GM19467 (cell line): ENCODE results near the gene TMEM259.
"Not testable (repeated sequence)": the region's sequence is repeated elsewhere in the genome, so short reads cannot be mapped to it uniquely, and the experiment has no call there.

Experiments used
- ATAC-seq: cut with Tn5 transposase; IDR thresholded peaks from one replicate; pipeline ENCODE4 v1.9.1; 2021; ENCODE audit warnings: mild to moderate bottlenecking, moderate library complexity; ENCODE audit not compliant: unreplicated experiment

Gene TMEM259

DNA sequence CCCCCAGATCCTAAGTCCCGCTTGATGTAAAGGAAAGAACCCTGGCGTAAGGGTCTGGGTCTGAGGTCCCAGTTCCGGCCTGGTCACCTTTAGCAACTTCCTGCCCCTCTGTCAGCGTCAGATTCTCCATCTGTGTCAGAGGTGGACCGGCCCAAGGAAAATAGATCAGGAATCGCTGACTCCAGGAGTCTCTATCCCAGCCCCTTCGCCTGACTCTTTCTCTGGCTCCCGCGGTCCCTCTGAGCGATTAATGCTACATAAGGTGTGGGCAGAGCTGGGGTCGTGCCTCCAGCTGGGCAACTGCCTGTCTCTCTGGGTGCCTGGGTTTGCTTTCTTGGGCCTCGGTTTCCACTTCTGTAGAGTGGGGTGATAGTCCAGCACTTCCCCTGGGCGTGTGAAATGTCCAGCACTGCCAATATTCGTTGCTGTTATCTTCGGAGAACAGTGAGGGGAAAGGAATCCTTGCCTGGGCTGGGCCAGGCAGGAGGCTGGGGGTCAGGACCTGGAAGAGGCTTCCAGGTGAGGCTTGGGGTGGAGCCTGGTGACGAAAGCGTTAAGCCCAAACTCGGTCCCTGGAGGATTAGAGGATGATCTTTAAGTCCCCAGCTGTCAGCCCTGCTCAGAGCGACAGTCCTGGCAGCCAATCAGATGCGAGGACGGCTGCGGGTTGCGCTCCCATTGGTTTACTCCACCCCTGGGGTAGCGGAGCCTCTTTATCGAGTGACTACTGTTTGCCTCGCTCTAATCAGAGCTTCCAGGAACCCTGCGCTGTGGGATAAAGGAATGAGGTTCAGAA, 19.8 kb upstream of the TMEM259 start:
- no peak for ATAC-seq

DNA sequence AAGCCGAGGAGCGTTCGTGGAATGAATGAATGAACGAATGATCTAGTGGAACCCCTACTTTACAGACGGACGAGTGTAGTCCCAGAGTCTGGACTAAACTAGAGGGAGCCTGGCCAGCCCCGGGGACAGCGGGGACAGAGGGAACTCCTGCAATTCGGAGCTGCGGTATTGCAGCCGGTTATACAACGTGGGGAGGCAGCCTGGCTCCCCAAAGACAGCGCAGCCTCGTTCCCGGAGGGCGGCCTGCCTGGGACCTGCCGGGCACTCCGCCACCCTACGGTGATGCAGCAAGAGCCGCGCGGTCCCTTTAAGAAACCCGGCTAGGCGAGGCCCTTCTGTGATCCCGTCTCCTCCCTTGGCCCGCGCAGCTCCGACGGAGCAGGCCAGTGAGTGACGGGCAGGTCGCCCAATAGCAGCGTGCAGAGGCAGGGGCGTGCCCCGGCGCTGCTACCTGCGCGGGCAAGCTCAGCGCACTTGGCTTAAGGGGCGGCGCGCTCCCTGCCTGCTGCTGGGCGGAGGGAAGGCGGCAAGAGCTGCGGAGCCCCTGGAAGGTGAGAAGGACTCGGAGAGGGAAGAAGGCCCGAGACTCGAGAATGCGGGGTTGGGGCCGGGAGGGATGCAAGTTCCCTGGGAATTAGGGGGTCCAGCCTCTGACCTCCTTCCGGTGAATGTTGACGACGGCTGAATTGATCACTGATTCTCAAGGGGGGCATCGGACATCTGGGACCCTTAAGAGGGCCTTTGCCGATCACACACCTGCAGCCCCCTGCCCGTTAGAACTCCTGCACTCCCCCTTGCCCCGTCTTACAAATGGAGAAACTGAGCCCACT, 18.9 kb upstream of the TMEM259 start, which contains the start of gene ABCA7:
Gene ABCA7, plus strand, starts transcription at position 462 of the 830 bp plus-strand sequence. CDS start 1,255 bp downstream, outside the sequence.
- peak; percentile 72 for ATAC-seq

DNA sequence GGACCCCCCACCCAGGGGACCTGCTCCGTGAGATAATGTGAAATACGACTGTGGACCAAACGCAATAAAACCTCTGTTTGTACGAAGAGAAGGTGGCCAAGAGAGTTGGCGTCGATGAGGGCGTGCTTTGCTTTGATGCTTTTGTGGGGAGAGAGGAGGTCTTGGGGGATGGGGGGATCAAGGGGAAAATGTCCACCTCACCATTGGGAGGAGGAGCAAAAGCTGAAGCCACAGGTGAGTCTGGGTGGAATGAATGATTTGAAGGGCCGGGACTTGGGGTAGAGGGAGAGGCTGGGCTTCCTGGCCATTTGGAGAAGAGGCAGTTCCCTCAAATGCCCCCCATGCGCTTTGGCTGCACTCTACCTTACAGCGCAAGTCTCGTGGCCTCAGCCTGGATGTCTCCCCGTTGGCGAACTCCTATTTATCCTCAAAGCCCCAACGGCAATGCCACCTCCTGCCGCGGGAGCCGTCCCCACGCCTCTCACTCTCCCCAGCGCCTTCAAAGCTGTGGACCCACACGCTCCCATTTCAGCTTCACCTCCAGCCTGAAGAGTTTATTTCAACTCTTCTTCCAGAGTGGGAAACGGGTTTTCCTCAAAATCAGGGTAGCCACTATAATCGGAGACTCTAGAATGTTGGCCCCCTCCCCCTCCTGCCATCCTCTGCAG, 18.2 kb upstream of the TMEM259 start:
- no peak for ATAC-seq

DNA sequence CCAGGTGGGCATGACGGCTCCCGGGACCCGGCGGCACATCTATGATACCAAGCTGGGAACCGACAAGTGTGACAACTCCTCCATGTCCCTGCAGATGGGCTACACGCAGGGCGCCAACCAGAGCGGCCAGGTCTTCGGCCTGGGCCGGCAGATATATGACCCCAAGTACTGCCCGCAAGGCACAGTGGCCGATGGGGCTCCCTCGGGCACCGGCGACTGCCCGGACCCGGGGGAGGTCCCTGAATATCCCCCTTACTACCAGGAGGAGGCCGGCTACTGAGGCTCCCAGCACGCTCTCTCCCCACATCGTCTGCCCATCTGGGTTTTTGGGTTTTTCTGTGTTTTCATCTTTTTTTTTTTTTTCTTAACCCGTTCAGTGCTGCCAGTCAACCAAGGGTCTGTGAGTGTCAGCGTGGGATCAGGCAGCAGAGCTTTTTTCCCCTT, 16.7 kb upstream of the TMEM259 start:
- ATAC-seq = no peak

DNA sequence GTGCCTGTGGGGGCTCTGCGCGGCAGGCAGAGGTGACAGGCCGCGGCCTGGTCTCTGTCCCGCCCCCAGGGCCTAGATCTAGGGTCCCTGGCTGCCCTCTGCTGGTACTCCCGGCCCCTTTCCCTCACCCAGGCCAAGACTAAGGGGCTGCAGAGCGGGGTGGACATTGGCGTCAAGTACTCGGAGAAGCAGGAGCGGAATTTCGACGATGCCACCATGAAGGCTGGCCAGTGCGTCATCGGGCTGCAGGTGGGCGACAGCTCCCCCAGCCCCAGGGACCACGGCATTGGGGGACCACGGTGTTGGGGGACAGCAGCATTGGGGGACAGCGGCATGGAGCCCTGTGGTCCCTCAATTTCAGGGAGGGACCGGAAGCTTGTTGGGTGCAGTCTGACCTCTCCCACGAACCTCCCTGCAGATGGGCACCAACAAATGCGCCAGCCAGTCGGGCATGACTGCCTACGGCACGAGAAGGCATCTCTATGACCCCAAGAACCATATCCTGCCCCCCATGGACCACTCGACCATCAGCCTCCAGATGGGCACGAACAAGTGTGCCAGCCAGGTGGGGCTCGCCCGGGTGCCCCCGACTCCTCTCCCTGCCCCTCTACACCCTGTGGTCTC, 15.2 kb upstream of the TMEM259 start:
- no peak for ATAC-seq

DNA sequence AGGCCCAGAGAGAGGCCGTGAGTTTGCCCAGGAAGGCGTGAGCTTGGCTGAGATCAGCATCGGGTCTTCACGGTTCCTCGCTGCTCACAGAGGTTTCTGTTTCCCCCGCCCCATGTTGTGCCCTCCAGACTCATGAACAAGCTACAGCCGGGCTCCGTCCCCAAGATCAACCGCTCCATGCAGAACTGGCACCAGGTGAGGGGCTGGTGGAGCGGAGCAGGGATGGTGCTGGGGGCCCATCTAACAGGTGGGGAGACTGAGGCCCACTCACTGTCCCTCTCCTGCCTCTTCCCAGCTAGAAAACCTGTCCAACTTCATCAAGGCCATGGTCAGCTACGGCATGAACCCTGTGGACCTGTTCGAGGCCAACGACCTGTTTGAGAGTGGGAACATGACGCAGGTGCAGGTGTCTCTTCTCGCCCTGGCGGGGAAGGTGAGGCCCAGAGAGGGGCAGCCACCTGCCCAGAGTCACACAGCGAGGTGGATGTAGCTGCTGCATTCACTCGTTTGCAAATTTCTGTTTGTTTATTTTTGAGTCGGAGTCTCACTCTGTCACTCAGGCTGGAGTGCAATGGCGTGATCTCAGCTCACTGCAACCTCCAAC, 11.4 kb upstream of the TMEM259 start:
- no peak for ATAC-seq

DNA sequence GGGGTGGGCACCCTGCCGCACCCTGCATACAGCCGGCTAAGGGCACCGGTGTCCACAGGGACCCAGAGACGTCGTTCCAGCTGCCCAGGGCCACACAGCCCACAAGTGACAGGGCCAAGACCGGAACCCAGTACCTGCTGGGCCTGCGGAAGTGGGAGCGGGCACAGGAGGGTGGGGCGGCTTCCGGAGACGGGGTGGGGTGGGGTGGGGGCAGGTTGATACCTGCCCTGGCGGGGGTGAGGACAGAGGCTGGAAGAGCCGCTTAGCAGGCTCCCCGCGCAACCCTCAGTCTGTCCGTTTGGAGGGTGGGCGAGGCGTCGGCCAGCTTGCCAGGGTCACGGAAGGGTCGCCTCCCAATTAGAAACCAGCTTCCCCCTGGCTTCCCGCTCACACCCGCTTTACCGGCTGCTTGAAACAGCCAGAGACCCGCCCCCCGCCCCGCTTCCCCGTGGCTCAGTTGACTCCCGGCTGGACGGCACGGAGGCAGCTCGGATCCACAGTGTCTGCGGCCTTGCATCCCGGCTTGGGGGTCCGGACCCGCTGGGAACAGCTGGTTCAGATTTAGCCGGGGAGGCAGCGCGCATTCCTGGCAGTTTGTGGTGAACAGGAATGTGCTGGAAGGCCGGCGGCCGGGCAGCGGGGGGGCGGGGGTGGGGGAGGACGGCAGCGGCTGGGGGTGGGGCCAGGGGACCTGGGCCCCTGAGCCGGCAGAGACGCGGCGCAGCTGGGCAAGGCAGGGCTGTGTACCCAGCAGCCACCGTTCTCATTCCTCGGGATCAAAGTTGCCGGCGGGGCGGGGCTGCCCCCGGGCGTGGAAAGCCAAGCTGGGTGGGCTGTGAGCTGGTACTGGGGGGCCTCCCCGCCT, 7.4 kb upstream of the TMEM259 start:
- ATAC-seq = no peak

DNA sequence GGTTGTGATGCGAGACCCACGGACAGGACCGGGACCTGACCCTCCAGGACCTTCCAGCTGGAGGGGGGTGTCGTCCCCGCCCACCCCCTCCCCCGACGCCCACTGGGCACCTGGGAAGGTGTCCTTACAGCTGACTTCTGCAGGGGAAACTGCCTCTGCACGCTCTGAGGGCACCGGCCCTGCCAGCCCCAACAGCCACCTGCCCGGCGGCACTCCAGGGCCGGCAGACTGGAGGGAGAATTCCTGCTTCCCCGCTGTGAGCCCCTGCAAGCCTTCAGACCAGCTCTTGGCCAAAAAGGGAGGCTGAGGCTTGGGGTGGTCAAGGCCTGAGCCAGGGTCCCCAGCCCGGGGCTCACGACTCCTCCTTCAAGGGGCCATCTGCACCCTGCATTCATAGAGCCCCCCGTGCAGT, 6.7 kb upstream of the TMEM259 start:
- no peak for ATAC-seq

DNA sequence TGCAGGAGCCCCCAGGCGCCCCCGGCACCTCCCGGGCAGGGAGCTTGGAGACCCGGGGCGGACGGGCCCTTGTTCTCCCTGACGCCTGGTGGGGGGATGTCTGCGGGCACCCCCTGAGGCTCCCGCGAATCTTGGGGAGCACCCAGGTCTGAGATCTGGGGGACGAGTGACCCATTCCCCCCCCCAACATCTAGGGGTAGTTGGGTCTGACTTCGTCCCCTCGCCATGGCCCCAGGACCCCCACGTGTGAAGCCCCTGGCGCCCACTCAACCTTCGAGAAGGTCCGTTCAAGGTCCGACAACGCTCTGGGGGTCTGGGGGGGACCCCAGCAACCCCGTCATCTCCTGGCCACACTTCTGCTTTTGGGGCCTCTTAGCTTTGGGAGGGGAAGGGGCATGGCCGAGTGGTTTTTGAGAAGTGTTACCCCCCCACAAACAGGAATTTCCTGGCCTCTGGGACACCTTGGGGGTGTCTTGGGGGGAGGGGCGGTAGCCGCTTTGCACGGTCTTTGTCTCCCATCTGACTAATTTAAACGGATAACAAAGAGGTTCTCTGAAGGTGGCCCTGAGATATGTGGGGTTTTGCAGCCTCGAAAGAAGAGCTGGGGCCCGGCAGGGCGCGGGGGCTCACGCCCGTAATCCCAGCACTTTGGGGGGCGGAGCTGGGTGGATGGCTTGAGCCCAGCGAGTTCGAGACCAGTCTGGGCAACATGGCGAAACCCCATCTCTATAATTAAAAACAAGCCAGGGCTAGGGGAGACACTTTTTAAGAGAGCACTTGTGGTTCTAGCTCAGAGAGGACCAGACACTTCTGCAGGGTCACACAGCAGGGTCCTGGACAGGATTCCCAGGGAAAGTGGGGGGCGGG, 6.1 kb upstream of the TMEM259 start:
- peak; percentile 25 for ATAC-seq

DNA sequence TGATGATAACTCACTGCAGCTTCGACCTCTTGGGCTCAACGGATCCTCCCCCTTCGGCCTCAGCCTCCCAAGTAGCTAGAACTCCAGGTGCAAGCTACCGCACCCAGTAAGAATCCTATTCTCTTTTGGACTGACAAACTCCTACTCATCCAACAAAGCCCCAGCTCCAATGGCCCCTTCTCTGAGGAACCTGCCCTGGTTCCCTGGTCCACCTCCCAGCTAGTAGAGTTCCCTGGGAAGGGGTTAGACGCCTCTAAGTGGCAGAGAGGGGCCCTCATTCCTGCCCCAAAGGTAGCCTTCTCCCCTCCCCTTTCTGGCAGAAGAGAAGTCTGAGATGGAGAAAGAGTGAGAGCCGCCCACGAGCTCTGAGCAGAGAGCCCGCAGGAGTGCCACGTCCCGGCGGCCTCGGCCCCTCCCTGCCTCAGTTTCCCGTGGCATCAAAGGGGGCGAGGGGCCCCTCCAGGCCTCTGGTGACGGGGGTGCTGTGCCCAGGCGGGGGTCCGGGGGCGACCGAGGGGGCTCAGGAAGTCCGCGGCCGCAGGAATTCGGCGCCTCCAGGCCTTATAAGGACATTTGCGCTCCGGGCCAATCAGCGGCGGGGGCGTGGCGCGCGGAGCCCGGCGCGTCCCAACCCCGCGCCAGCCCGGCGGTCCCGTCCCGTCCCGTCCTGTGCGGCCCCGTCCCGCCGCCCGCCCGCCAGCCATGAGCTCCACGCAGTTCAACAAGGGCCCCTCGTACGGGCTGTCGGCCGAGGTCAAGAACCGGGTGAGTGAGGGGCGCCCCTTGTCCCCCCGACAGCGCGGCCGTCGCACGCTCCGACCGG, 5.2 kb upstream of the TMEM259 start, which contains the start of gene CNN2:
Gene CNN2, plus strand, starts transcription at position 649 of the 823 bp plus-strand sequence. Its CDS starts 54 bp downstream, at position 703.
- ATAC-seq = peak; percentile 47

DNA sequence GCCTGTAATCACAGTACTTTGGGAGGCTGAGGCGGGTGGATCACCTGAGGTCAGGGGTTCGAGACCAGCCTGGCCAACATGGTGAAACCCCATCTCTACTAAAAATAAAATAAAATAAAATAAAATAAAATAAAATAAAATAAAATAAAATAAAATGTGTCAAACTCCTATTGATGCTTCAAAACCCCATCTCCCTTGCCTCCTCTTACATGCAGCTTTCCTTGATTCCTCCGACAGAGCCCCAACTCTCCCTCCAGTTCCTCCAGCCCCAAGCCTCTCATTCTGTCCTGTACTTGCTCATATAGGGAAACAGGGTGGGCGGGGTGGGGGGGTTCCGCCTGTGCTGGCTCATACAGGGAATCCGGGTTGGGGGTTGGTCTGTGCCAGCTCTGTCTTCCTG, 4.2 kb upstream of the TMEM259 start:
- ATAC-seq = not testable (repeated sequence)

DNA sequence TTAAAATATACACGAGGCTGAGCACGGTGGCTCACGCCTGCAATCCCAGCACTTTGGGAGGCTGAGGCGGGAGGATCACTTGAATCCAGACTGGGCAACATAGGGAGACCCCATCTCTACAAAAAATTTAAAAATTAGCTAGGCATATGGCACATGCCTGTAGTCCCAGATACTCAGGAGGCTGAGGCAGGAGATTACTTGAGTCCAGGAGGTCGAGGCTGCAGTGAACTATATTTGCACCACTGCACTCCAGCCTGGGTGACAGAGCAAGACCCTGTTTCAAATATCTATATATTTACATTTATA, 2.9 kb upstream of the TMEM259 start:
- ATAC-seq = not testable (repeated sequence)

DNA sequence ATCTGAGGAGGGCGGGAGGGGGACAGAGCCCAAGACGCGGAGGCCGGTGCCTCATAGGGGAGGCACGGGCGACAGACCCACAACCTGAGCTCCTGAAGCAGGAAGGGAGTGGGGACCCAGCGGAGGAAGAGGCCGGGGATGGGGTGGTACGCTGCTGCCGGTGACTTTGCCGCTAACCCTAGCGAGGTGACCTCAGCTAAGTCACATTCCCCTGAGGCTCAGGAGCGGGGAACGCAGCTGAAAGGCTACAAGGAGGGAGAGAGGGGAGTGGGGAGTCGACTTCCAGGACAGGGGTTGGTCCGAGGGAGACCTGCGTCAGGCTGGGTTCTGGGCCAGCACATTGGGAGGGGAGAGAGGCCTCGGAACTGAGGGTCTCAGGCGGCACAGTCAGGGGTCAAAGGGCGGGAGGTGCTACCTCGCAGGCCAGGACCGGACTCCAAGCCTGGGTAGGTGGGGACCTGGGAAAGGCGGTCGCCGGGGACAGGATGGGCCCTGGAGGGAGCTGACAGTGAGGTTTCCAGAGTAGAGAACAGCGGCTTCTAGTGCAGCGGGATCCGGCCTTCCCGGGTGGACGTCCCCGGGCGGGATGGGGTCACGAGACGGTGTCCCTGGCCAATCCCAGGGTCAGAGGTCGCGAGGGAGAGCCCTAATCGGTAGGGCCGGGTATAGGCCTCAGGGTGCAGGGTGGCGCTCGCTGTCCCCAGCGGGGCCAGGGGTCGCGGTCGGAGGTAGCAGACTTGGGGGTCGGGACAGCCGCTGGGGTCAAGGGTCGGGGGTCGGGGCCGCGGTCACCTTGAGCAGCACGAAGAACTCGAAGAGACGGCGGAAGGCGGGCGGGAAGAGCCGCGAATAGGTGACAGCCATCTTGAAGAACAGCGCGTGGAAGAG, 699 bp downstream of the TMEM259 start:
- no peak for ATAC-seq

DNA sequence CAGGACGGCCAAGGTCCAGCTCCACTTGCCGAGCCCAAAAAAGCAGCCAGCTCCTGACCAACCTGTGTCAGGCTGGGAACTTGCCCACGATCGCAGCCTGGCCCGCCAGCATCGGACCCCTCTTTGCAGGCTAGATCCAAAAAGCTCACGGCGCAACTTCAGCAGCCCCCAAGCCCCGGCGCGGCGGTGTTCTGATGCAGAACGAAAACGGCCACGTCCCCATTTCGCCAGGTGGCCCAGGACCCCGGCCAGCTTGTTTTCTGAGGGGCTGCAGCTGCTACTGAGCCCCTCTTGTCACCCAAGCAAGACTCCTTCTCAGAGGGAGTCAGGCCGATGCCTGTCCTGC, 1.3 kb downstream of the TMEM259 start:
- no peak for ATAC-seq

DNA sequence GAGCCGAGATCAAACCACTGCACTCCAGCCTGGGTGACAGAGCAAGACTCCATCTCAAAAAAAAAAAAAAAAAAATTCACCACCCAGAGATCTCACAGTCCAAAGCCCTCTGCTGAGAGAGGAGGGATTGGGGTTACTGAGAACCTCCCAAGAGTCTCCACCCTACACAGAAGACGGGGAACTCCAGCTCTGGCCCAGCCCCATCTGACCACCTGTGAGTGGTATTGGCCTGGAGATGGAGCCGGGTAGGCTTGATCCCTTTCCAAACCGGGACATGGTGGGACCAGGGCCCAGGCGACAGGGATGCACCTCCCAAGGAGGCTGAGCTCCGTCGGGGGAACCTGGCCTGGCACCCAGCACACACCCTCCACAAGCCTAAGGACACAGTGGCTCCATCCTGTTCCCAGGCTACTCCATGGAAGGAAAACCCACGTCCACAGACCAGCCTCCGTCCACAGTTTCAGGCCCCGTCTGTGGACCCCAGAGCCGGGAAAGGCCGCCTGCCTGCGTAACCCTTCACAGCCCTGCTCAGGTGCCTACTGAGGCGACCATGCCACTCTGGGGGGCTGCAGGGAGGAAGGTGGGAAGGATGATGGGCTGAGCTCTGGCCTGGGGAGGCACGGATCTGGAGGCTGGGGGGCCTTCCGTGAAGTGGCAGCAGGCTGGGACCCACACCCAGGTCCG, 1.8 kb downstream of the TMEM259 start:
- no peak for ATAC-seq

DNA sequence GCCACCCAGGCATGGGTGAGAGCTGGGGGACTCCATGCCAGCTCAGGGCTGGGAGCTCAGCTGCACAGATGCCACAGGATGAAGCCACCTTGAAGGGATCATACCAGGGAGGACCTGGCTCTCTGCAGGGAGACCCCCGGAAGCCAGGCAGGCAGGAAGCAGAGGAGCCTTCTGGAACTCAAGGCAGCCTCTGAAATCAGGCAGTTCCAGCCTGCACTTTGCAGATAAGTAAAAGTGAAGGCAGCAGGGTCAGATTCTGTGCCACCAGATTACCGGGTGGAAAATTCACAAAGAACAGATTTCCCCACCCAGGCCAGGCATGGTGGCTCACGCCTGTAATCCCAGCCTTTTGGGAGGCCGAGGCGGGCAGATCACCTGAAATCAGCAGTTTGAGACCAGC, 2.5 kb downstream of the TMEM259 start:
- ATAC-seq = no peak
